Transverse colon (tissue), 4 donors: Measurements from ENCODE around the gene AUNIP. TPM values are rescaled to one million over a fixed set of nuclear protein-coding genes. Genes with fewer than 3 reads are reported as not detected.

Source experiments
- DNase-seq: peaks from one replicate; pipeline ENCODE4 v3.0.0-alpha.2; 2019
- H3K27ac ChIP-seq, 4 donors: fragments of 200-600 bp; sonication (generic); 2 replicates each; pipeline ENCODE4 v1.5.1; 2016 to 2018; ENCODE audit warnings: inconsistent platforms in 4 of 4
- H3K27me3 ChIP-seq: fragments of 200-600 bp; sonication (generic); 2 replicates; pipeline ENCODE4 v1.5.1; 2017; ENCODE audit warnings: inconsistent platforms
- H3K36me3 ChIP-seq, 4 donors: fragments of 200-600 bp; sonication (generic); 2 replicates each; pipeline ENCODE4 v1.5.1; 2017 to 2019; ENCODE audit warnings: inconsistent platforms in 4 of 4
- H3K4me1 ChIP-seq, 4 donors: fragments of 200-600 bp; sonication (generic); 2 replicates each; pipeline ENCODE4 v1.5.1; 2017 to 2020; ENCODE audit warnings: inconsistent platforms in 4 of 4
- H3K4me3 ChIP-seq, 4 donors: fragments of 200-600 bp; sonication (generic); 1 replicate in 1 of 4; 2 replicates in 3 of 4; pipeline versions ENCODE4 v1.5.1 to v1.6.1; 2017 to 2019; ENCODE audit warnings: inconsistent platforms in 4 of 4
- H3K9me3 ChIP-seq, 2 donors: fragments of 200-600 bp; sonication (generic); 2 replicates each; pipeline ENCODE4 v1.5.1; 2017 to 2019; ENCODE audit warnings: inconsistent platforms in 2 of 2
- EP300 ChIP-seq: sonication (generic); formaldehyde crosslinking; IDR thresholded peaks from one replicate; pipeline ENCODE4 v1.6.1; 2017; ENCODE audit warnings: antibody characterized with exemption, low read depth
- POLR2A ChIP-seq: fragments of 450-650 bp; IDR thresholded peaks from one replicate; pipeline ENCODE4 v1.6.1; 2016; ENCODE audit warnings: antibody characterized with exemption, mild to moderate bottlenecking, moderate library complexity
- POLR2AphosphoS5 ChIP-seq, 3 donors: sonication (generic); formaldehyde crosslinking; IDR thresholded peaks; one replicate each; pipeline ENCODE4 v1.6.1; 2016; ENCODE audit warnings: antibody characterized with exemption in 3 of 3
- WGBS, 2 donors: methylation state at CpG; one replicate each; pipeline ENCODE4 v1.1.5; 2018; ENCODE audit warnings: low coverage in 1 of 2; 5-methylcytosine and 5-hydroxymethylcytosine counted together
- in situ Hi-C, 4 donors: fragments of 200-750 bp; cut with MboI; loops; one replicate each; pipeline versions ENCODE4 v1.15.0 to v1.15.1; 2017; ENCODE audit warnings: low sequenced_read_pairs in 3 of 4, low pct_ligation_motif_present in 1 of 4, low pct_unique_long_range_greater_than_20kb in 1 of 4
- intact Hi-C: fragments of 100-400 bp; cut with DNase I; formaldehyde crosslinking; loops from one replicate; pipeline ENCODE4 v1.15.1; 2023; ENCODE audit warnings: low total_unique reads
- total RNA-seq, 4 donors: library from RNA; depleted of rRNA; stranded (reverse); fragments of >200 nt; gene quantifications; one replicate each; pipeline ENCODE4 v1.1.0, GENCODE V29; 2016
- TF ChIP-seq, protein P1 (sequence below), 5 experiments: fragments of 200-600 bp in 3 of 5; fragments of 450-650 bp in 2 of 5; sonication (generic) in 3 of 5; IDR thresholded peaks; 1 replicate in 2 of 5; 2 replicates in 3 of 5; pipeline ENCODE4 v1.5.1; 2016 to 2017; ENCODE audit warnings: antibody characterized with exemption in 5 of 5, inconsistent platforms in 3 of 5, mild to moderate bottlenecking in 2 of 5, moderate library complexity in 1 of 5

The AUNIP gene
- total RNA-seq, 4 donors from 2014 or later: 0.41 TPM; not detected in 3

DNA sequence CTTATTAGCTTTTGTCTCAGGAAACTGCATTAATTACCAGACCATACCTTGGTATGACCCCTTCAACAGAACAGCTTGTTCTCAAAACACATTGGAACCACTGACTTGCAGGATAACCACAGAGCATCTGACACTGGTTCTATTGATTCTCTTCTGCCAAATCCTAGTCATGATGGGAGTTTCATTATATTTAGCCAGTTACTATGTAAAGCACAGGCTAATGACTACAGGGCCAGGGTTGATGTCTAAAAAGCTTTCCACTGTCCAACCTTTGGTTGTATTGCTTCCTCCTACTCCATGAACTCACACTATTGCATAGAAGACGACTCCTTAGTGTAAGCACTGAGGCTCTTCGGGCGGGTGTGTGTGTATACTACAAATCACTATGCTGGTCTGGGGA is 43.2 kb upstream of the AUNIP start:
- intact Hi-C loops (no loop called here), in situ Hi-C loops (no loop called here)
- Histone ChIP-seq H3K27ac (no peak overlapping the region), H3K36me3 (peaks cover 0 to 8% (median 0%) of the 10 kb centered on the region in 4 donors), H3K4me3 (no peak overlapping the region), H3K9me3 (no peaks in the 10 kb centered on the region), H3K27me3 (no peaks in the 10 kb centered on the region), H3K4me1 (peaks cover 11 to 32% (median 16%) of the 10 kb centered on the region in 4 donors)
- TF ChIP-seq, protein P1, sequence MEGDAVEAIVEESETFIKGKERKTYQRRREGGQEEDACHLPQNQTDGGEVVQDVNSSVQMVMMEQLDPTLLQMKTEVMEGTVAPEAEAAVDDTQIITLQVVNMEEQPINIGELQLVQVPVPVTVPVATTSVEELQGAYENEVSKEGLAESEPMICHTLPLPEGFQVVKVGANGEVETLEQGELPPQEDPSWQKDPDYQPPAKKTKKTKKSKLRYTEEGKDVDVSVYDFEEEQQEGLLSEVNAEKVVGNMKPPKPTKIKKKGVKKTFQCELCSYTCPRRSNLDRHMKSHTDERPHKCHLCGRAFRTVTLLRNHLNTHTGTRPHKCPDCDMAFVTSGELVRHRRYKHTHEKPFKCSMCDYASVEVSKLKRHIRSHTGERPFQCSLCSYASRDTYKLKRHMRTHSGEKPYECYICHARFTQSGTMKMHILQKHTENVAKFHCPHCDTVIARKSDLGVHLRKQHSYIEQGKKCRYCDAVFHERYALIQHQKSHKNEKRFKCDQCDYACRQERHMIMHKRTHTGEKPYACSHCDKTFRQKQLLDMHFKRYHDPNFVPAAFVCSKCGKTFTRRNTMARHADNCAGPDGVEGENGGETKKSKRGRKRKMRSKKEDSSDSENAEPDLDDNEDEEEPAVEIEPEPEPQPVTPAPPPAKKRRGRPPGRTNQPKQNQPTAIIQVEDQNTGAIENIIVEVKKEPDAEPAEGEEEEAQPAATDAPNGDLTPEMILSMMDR (IDR thresholded peaks at IDR 0.05): no peak
- no peak for TF ChIP-seq EP300
- TF ChIP-seq POLR2AphosphoS5 (IDR thresholded peaks at IDR 0.05): no peak
- TF ChIP-seq POLR2A: no peak
- WGBS, 2 donors: 76 to 85% methylated on average over 3 of the region's 3 CpGs
- no peak for DNase-seq

DNA sequence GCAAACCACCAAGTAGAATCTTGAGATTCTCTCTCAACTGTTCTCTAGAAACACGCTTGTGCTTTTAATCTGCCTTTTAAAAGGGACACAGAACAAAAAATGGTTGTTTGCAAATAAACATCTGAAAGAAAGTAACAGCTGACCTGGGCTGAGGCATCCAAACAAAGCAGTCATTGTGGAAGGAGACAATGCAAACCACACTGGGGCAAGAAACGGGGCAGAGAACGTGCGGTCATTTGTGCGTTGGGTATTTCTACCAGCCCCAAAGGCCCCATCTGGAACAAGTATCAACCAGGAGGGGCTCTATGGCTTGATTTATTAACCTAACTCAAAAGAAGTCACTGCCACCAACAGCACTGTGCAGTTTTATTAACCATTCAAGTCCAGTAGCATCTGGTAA is 41.0 kb upstream of the AUNIP start:
- no peaks in the 10 kb centered on the region for H3K9me3 ChIP-seq
- no peak overlapping the region for H3K27ac ChIP-seq
- no peak for DNase-seq
- intact Hi-C loops (no loop called here), in situ Hi-C loops (no loop called here)
- TF ChIP-seq, protein P1 (IDR thresholded peaks at IDR 0.05): no peak
- no peak for TF ChIP-seq POLR2AphosphoS5 (IDR thresholded peaks at IDR 0.05)
- no peak for TF ChIP-seq POLR2A
- TF ChIP-seq EP300: no peak
- H3K4me1 ChIP-seq: peaks cover 5 to 23% (median 12%) of the 10 kb centered on the region in 4 donors
- WGBS, 2 donors: 87 to 89% methylated on average over 5 of the region's 5 CpGs
- no peak overlapping the region for H3K4me3 ChIP-seq
- H3K36me3 ChIP-seq: peaks cover 0 to 8% (median 0%) of the 10 kb centered on the region in 4 donors
- no peaks in the 10 kb centered on the region for H3K27me3 ChIP-seq

DNA sequence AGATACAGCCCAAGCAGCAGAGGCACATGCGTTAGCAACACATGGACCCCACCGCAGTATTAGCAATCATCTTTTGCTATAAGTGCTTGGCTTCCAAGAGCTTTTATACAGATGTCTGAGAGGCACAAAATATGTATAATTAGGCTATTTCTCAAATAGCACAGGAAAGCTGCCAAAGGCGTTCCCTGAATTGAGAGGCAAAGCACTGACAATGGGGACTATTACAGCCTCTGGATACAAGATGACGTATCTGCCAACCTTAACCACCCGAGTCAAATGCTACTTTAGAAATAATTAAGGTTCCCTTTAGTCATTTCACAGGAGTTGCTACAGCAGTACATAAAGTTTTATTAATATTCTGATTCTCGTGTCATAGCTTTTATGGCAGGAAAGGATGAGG is 40.5 kb upstream of the AUNIP start:
- intact Hi-C loops (no loop called here), in situ Hi-C loops (loop anchor here (5.0 to 10.0 kb wide), 3 partner anchors 98 to 105 kb away; partner anchors contain the start of gene PAFAH2 (in 1 of the 4))
- Histone ChIP-seq H3K27ac (no peak overlapping the region), H3K9me3 (no peaks in the 10 kb centered on the region), H3K27me3 (no peaks in the 10 kb centered on the region), H3K4me1 (peaks cover 3 to 21% (median 9%) of the 10 kb centered on the region in 4 donors), H3K4me3 (no peak overlapping the region), H3K36me3 (peaks cover 0 to 8% (median 0%) of the 10 kb centered on the region in 4 donors)
- WGBS, 2 donors: 82 to 86% methylated on average over 6 of the region's 6 CpGs
- no peak for DNase-seq
- TF ChIP-seq POLR2AphosphoS5 (IDR thresholded peaks at IDR 0.05) (no peak), POLR2A (no peak), EP300 (no peak)
- TF ChIP-seq, protein P1 (IDR thresholded peaks at IDR 0.05): no peak

DNA sequence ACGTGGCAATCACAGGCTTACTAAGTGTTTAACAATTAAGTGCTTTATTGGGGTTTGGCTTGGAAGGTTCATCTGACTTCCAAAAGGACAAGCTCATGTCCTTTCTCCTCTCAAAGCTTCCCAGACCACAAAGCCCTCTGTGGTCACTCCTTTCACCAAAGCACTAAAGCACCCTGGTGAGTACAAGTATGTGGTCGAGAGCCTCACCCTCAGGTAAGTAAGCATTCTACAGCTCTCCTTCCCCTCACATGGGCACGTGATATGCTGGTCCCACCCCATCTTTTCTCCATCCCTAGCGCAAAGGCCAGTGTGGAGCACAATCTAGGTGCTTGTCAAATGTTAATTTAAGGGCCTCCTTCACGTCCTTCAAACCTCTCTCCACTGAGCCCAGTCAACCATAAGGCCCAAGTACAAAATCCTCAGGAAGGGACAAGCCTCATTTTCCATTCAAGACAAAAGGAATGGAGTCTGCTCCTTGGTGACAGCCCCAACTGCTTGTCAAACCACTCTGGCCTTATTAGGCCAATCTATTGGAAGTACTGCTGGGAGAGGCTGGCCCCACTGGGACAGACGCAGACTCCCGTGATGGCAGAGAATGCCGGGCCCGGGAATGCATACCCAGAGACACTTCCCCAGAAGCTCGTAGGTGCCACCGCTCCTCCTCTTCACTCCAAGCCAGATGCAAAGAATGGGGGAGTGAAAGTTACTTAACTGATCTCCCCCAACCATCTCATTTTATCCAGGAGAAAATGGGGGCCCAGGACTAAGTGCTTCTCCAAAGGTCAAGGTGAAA is 39.2 kb upstream of the AUNIP start:
- Histone ChIP-seq H3K4me3 (no peak overlapping the region), H3K27ac (no peak overlapping the region), H3K36me3 (peaks cover 0 to 8% (median 0%) of the 10 kb centered on the region in 4 donors), H3K4me1 (peaks cover 0 to 13% (median 2%) of the 10 kb centered on the region in 4 donors), H3K27me3 (no peaks in the 10 kb centered on the region), H3K9me3 (no peaks in the 10 kb centered on the region)
- TF ChIP-seq, protein P1 (IDR thresholded peaks at IDR 0.05): no peak
- no peak for TF ChIP-seq POLR2AphosphoS5 (IDR thresholded peaks at IDR 0.05)
- no peak for TF ChIP-seq POLR2A
- TF ChIP-seq EP300: no peak
- intact Hi-C loops: no loop called here
- 89 to 100% methylated on average over 3 to 11 of the region's 11 CpGs for WGBS, 2 donors
- no peak for DNase-seq
- in situ Hi-C loops: loop anchor here (5.0 to 10.0 kb wide), 3 partner anchors 99 to 106 kb away; partner anchors contain the start of gene PAFAH2 (in 1 of the 4)
